PFSK-1 (cell line): ENCODE data around the gene SVIL.

Experiments
- FOXP2 ChIP-seq: optimal IDR thresholded peaks from 2 replicates; pipeline ENCODE3; 2011; ENCODE audit warnings: borderline replicate concordance, control low read depth, inconsistent platforms; ENCODE audit not compliant: insufficient read depth; ENCODE audit errors: extremely low read length, extremely low read depth
- POLR2AphosphoS5 ChIP-seq: IDR thresholded peaks from 2 replicates; pipeline ENCODE4 v1.6.1; 2012; ENCODE audit warnings: low read depth, mild to moderate bottlenecking, control low read depth, low read length, moderate library complexity
- SIN3A ChIP-seq: IDR thresholded peaks from 2 replicates; pipeline ENCODE4 v1.6.1; 2012; ENCODE audit warnings: mild to moderate bottlenecking, low read length, moderate library complexity, borderline replicate concordance; ENCODE audit not compliant: insufficient read depth
- TAF1 ChIP-seq: IDR thresholded peaks from 2 replicates; pipeline ENCODE4 v1.6.1; 2012; ENCODE audit warnings: low read length, control low read depth, borderline replicate concordance; ENCODE audit not compliant: insufficient read depth
- TF ChIP-seq, protein P1 (sequence below), 2 experiments: IDR thresholded peaks; 2 replicates each; pipeline versions ENCODE4 v1.6.1 to v1.8.0; 2011 to 2012; ENCODE audit warnings: low read depth in 2 of 2, low read length in 2 of 2, control low read depth in 1 of 2, inconsistent platforms in 1 of 2, mild to moderate bottlenecking in 1 of 2, moderate library complexity in 1 of 2; ENCODE audit not compliant: insufficient read depth in 1 of 2

The SVIL gene

DNA sequence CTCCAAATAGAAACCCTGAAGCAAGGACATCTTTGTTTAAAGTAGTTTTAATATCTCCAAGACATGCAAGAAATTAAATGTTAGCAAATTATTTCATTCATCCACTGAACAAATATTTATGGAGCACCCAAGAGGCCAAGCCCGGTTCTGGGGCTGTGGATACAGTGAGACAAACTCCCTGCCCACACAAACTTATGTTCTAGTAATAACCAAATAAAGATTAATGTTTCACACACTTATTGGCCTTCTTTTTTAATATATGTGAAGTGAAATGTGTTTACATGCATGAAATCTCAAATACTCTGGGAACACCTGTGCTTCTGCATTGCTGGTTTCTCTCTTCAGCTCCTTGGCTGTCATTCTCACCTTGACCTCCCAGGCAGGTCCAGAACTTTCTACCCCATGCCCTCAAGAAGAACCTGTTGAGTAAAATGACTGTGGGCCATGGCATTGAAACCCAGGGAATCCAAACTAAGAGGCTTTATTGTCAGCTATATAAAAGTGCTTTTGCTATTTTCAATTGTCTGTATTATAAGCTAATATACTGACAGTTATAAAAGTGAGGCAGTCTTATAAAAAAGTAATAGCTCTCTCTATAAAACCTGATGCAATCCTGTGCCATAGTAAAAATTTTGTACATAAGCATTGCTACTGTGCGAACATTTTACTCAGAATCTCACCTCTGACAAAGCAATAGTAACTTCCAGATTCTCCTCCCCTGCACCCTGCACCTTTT lies 43.7 kb downstream of the SVIL start:
- TF ChIP-seq FOXP2 (no peak), POLR2AphosphoS5 (no peak), SIN3A (no peak), TAF1 (no peak)
- TF ChIP-seq, protein P1, sequence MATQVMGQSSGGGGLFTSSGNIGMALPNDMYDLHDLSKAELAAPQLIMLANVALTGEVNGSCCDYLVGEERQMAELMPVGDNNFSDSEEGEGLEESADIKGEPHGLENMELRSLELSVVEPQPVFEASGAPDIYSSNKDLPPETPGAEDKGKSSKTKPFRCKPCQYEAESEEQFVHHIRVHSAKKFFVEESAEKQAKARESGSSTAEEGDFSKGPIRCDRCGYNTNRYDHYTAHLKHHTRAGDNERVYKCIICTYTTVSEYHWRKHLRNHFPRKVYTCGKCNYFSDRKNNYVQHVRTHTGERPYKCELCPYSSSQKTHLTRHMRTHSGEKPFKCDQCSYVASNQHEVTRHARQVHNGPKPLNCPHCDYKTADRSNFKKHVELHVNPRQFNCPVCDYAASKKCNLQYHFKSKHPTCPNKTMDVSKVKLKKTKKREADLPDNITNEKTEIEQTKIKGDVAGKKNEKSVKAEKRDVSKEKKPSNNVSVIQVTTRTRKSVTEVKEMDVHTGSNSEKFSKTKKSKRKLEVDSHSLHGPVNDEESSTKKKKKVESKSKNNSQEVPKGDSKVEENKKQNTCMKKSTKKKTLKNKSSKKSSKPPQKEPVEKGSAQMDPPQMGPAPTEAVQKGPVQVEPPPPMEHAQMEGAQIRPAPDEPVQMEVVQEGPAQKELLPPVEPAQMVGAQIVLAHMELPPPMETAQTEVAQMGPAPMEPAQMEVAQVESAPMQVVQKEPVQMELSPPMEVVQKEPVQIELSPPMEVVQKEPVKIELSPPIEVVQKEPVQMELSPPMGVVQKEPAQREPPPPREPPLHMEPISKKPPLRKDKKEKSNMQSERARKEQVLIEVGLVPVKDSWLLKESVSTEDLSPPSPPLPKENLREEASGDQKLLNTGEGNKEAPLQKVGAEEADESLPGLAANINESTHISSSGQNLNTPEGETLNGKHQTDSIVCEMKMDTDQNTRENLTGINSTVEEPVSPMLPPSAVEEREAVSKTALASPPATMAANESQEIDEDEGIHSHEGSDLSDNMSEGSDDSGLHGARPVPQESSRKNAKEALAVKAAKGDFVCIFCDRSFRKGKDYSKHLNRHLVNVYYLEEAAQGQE (IDR thresholded peaks at IDR 0.05; ENCODE audit: insufficient read depth in 1 of 2, low read depth in 2 of 2, low read length in 2 of 2) = no peak

DNA sequence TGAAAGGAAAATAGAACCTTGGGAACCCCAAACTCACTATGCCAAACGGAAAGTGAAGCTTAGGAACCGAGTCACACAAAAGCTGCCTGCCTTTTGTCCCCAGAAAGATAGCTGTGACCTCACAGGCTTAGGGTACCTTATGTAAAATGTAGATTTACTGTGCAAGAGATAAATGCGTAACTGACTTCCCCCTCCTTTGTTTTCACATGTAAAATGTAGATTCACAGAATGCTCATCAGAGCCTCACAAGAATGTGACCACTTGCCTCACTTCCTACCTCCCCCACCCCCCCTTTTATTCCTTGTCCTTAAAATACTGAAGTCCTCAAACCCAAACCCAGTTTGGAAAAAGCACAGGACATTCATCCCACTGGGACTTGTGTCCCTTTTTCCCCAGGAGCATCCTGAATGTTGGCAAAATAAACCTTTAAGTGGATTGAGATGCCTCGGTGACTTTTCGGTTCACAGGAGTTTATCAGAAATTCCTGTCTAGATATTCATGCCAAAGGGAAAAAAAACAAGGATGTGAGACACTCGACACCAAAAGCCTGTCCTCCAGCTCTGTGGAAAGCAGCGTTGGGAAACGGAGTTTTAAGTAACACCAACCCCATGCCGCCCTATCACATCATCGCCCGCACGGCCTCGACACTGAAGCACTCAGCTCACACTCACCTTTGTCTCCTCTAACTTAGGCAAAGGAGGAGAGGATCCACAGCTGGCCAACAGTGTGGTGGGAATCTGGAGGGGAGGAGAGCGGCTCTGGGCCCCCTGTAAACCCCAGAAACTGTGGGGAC lies 45.9 kb downstream of the SVIL start:
- TF ChIP-seq FOXP2 (no peak), POLR2AphosphoS5 (no peak), SIN3A (no peak), TAF1 (no peak)
- TF ChIP-seq, protein P1 (IDR thresholded peaks at IDR 0.05; ENCODE audit: insufficient read depth in 1 of 2, low read depth in 2 of 2, low read length in 2 of 2) = no peak

DNA sequence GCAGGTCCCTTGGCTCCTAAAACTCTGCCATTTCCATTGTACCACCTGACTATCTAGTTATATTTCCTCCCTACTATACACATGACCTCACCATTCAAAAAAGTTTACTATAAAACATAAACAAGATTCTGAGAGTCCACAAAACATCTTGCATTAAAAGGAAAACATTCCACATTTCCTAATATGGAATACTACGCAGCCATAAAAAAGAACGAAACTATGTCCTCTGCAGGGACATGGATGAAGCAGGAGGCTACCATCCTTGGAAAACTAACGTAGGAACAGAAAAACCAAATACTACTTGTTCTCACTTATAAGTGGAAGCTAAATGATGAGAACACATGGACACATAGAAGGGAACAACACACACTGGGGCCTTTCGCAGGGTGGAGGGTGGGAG lies 48.3 kb downstream of the SVIL start:
- TF ChIP-seq TAF1 = no peak

DNA sequence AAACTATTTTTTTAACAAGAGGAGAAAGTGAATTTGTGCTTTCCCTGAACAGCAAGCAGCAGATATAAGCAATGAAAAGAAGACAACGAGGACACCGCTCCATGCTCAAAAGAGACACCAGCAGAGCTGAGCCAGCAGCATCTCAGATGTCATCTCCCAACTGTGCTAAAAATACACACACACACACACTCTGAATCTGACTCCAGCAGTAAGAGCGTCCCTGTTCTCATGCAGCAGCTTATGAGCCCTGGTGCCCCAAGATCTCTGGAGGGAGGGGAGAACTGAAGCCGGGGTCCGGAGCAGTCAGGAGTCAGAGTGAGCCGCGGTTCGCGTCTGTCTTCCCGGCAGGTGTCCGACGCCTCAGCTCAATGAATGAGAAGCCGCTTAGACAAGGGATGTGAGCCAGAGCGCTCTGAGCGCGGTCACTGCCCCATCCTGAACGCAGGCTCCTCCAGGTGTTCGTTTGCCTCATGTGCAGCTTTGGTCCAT lies 49.2 kb downstream of the SVIL start:
- TF ChIP-seq TAF1 (no peak), FOXP2 (no peak), POLR2AphosphoS5 (no peak), SIN3A (no peak)
- TF ChIP-seq, protein P1 (IDR thresholded peaks at IDR 0.05; ENCODE audit: insufficient read depth in 1 of 2, low read depth in 2 of 2, low read length in 2 of 2) = no peak

DNA sequence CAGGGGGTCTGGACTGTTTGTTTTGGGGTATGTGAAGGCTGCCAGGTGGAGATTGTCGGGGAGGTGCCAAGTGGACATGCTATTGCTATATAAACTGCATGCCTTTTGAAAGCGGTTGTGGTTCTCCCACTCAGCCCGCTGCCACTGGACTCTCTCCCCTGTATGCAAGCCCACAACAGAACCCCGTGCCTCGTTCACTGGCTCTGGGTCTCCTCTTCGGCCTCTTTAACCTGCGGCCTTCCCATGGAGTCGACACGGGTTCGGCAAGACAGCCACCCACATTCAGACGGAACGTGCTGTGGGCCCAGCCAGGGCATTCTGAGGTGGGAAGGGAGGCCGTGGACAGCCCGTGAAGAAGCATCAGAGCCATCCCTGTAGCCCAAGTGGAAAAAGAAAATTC lies 50.3 kb downstream of the SVIL start:
- TF ChIP-seq FOXP2 (no peak), SIN3A (no peak), POLR2AphosphoS5 (no peak), TAF1 (no peak)
- TF ChIP-seq, protein P1 (IDR thresholded peaks at IDR 0.05; ENCODE audit: insufficient read depth in 1 of 2, low read depth in 2 of 2, low read length in 2 of 2) = no peak
